ENCODE results near the gene VSIG2.
A peak's percentile ranks its signal among the peaks of the same experiment; 100 is the strongest.

VSIG2 gene

GRCh38 chr11:124748100-124748418, 4.0 kb downstream of the VSIG2 start:
- DNase-seq, result no peak

DNA sequence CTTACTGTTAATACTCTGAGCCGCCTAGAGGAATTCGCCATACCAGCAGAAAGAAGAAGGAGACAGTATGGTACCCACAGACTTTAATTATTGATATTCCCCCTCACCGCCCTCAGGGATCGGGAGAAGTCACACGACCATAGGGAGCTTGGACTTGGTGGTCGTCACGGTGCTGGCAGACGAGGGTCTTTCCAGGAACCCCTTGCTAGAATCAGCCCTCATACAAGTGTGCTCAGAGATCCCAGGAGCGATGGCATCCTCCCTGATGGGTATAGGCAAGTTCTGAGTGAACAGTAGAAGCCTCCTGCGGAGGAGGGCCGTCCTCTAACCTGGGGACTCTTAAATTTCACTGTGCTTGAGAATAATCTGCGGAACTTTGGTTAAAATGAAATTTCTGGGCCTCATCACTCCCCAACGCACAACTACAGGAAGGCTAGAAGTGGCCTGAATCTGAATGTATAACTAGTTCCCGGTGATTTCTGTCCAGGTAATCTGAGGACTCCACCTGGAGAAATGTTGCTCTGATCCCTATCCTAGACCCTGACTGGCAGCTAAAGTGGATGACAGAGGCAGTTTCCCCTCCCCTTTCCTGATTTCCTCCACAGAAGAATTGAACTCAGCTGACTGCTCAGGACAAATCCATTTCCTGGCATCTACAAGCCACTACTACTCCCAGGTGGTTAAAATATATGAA, 4.5 kb downstream of the VSIG2 start:
- no peak for DNase-seq

- peak; percentile 47 for DNase-seq
Observed at GRCh38 chr11:124746621-124747243, 5.3 kb downstream of the VSIG2 start.

GRCh38 chr11:124745835-124746620, 6.0 kb downstream of the VSIG2 start:
- DNase-seq, result no peak

DNA sequence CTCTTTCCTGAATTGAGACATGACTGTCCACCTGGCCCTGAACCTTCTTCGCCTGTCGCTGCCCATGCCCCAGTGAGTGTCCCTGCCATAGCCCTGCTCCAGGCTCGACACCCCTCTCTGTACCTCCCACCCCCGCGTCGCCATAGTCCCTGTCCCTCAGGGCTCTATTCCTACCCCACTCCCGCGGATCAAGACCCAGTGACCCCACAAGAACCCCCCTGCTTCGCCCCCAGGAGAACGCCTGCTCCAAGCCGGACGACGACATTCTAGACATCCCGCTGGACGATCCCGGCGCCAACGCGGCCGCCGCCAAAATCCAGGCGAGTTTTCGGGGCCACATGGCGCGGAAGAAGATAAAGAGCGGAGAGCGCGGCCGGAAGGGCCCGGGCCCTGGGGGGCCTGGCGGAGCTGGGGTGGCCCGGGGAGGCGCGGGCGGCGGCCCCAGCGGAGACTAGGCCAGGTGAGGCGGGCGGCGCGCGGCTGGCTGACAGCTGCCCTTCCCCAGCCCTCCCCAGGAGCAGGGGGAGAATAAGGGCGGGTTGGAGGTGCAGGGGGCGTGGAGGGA, 6.7 kb downstream of the VSIG2 start:
- DNase-seq, result no peak

GRCh38 chr11:124743050-124743449, 9.0 kb downstream of the VSIG2 start:
- no peak for DNase-seq

GRCh38 chr11:124742555-124742954, 9.5 kb downstream of the VSIG2 start:
- DNase-seq, result no peak

GRCh38 chr11:124740277-124740882, 11.7 kb downstream of the VSIG2 start:
- no peak for DNase-seq

DNA sequence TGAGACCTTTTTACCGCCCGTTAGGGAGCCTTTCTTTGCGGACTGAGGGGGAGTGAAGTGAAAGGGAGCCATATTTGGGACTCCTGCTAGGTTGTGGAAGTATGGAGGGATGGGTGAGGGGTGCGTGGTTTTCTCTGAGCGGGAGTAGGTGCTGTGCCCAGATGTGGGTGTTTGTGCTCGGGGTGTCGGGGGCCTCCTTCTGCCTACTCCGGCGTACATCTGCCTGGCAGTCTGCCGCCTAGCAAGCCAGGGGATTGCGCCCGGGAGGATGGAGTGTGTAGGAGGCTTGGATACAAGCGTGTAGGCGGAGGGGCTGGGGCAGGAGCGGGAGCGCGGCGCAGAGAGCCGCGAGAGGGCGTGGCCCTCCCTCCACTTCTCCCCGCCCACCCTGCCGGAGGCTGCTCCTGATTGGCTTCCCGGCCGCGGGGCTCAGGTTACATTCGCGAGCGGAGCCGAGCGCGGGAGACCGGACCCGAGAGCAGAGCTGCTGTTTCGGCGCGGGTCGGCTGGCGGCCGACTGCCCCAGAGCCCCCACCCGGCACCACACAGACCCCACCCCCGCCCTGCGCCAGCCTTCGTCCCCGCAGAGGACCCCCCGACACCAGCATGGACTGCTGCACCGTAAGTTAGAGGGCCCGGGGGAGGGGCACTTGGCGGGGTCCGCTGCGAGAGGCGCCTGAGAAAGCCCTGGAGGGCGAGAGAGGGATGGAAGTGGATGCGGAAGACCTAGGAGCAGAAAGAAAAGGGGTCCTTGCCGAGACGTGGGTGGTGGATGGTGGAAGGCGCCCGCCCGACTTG, 12.4 kb downstream of the VSIG2 start, which contains the start of gene NRGN:
TSS of gene NRGN (plus strand) at position 464 of the 798 bp plus-strand sequence. CDS start at position 607, 143 bp downstream.
- peak; percentile 77 for DNase-seq

DNA sequence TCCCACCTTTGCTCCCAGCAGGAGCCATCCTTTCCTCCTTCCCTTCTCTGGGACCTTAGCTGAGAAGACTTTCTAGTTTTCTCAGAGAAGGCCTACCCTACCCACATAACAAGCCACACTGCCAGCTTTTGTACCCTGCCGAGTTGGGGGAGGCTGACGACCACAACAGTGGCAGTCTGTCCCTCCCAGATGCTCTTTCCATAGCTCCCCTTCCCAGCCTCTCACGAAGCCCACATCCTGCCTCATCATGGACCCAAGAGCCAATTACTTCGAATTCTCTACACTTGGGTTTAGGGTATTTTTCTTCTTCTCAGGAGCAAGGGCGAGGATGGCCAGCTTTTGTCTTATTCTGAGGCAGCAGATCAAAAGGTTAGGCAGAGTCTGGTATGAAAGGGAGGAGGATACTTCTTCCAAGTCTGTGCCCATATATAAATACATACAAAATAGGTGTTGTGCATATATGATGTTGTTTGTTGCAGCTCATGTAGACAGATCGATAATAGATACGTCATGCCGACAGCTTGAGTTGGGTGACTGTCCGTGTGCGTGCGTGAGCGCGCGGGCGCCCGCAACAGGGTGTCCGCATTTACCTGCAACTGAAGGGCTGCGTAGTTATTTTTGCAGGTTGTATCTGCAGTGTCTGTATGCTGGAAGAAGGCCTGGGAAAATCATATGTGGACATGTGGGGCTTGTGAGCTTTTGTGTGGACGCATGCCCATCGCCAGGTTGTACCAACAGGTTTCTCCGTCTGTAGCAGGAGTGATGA, 13.2 kb downstream of the VSIG2 start:
- no peak for DNase-seq

- no peak for DNase-seq
Observed at GRCh38 chr11:124737638-124738305, 14.3 kb downstream of the VSIG2 start.

GRCh38 chr11:124736736-124737135, 15.3 kb downstream of the VSIG2 start:
- DNase-seq, result no peak

- no peak for DNase-seq
Observed at GRCh38 chr11:124732230-124732629, 19.8 kb downstream of the VSIG2 start.

- no peak for DNase-seq
Observed at GRCh38 chr11:124729571-124729970, 22.5 kb downstream of the VSIG2 start.

- no peak for DNase-seq
Observed at GRCh38 chr11:124728134-124728533, 23.9 kb downstream of the VSIG2 start.

- no peak for DNase-seq
Observed at GRCh38 chr11:124727474-124727873, 24.6 kb downstream of the VSIG2 start.

DNA sequence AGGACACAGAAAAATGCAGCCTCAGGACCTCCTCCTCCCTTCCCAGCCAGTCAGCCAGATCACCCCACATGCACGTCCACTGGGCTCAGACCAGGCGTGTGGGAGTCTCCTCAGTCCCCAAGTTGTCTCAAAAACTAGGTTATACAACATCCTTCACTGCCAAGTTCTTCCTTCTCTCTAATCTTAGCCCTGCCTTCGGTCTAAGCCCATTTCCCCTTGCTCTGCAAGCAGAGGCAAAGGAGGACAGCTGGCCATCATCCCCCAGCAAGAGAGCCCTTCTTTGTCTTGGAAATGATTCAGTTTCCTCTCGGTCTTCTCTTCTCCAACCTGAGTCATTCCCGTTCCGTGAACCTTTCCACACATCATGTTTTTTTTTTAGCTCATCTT, 26.3 kb downstream of the VSIG2 start:
- no peak for DNase-seq

GRCh38 chr11:124724979-124725718, 26.9 kb downstream of the VSIG2 start:
- no peak for DNase-seq

GRCh38 chr11:124722176-124722575, 29.9 kb downstream of the VSIG2 start:
- DNase-seq, result no peak

- DNase-seq, result no peak
Observed at GRCh38 chr11:124719534-124719933, 32.5 kb downstream of the VSIG2 start.
